Trophoblast cell (in vitro differentiated cells and primary cell): ENCODE measurements around the gene CNPY1.

Experiments
- DNase-seq, 2 donors: peaks; one replicate each; pipeline ENCODE4 v3.0.0-alpha.2; 2016
- H2AFZ ChIP-seq: 2 replicates; pipeline ENCODE4 v1.6.1; 2013; ENCODE audit warnings: low read length, moderate library complexity, mild to moderate bottlenecking; ENCODE audit not compliant: insufficient read depth, poor library complexity
- H2AK5ac ChIP-seq: 2 replicates; pipeline ENCODE4 v1.6.1; 2013; ENCODE audit warnings: mild to moderate bottlenecking, low read length
- H2BK120ac ChIP-seq: 2 replicates; pipeline ENCODE4 v1.6.1; 2013; ENCODE audit warnings: low read length, mild to moderate bottlenecking, moderate library complexity; ENCODE audit not compliant: insufficient read depth, poor library complexity
- H2BK12ac ChIP-seq: 2 replicates; pipeline ENCODE4 v1.6.1; 2013; ENCODE audit warnings: mild to moderate bottlenecking, low read length, moderate library complexity
- H2BK5ac ChIP-seq: 2 replicates; pipeline ENCODE4 v1.6.1; 2013; ENCODE audit warnings: low read length, low read depth, moderate library complexity, mild to moderate bottlenecking; ENCODE audit not compliant: poor library complexity
- H3K14ac ChIP-seq: 2 replicates; pipeline ENCODE4 v1.6.1; 2013; ENCODE audit warnings: mild to moderate bottlenecking, low read length
- H3K18ac ChIP-seq: 2 replicates; pipeline ENCODE4 v1.6.1; 2013; ENCODE audit warnings: mild to moderate bottlenecking, low read length
- H3K23ac ChIP-seq: 2 replicates; pipeline ENCODE4 v1.6.1; 2013; ENCODE audit warnings: low read length
- H3K27ac ChIP-seq: 2 replicates; pipeline ENCODE4 v1.5.1; 2013; ENCODE audit warnings: low read depth, mild to moderate bottlenecking, inconsistent platforms, low read length, moderate library complexity
- H3K27me3 ChIP-seq: 2 replicates; pipeline ENCODE4 v1.6.1; 2013; ENCODE audit warnings: inconsistent platforms, mild to moderate bottlenecking, low read length, moderate library complexity; ENCODE audit not compliant: insufficient read depth
- H3K36me3 ChIP-seq, 2 experiments: 1 replicate in 1 of 2; 2 replicates in 1 of 2; pipeline ENCODE4 v1.6.1; 2013; ENCODE audit warnings: low read length in 2 of 2, mild to moderate bottlenecking in 2 of 2, moderate library complexity in 1 of 2; ENCODE audit not compliant: insufficient read depth in 2 of 2, control insufficient read depth in 1 of 2
- H3K4ac ChIP-seq: 2 replicates; pipeline ENCODE4 v1.6.1; 2013; ENCODE audit warnings: low read depth, mild to moderate bottlenecking, low read length, moderate library complexity
- H3K4me1 ChIP-seq, 2 experiments: 1 replicate in 1 of 2; 2 replicates in 1 of 2; pipeline ENCODE4 v1.6.1; 2013; ENCODE audit warnings: low read length in 2 of 2, mild to moderate bottlenecking in 2 of 2, moderate library complexity in 1 of 2; ENCODE audit not compliant: insufficient read depth in 2 of 2, control insufficient read depth in 1 of 2
- H3K4me2 ChIP-seq: 2 replicates; pipeline ENCODE4 v1.6.1; 2013; ENCODE audit warnings: inconsistent platforms, mild to moderate bottlenecking, low read length, moderate library complexity
- H3K4me3 ChIP-seq: 2 replicates; pipeline ENCODE4 v1.5.1; 2013; ENCODE audit warnings: mild to moderate bottlenecking, low read depth, low read length, inconsistent platforms
- H3K79me1 ChIP-seq: one replicate; pipeline ENCODE4 v1.6.1; 2013; ENCODE audit warnings: low read length
- H3K79me2 ChIP-seq: 2 replicates; pipeline ENCODE4 v1.6.1; 2013; ENCODE audit warnings: low read length, mild to moderate bottlenecking; ENCODE audit not compliant: control insufficient read depth, insufficient read depth, poor library complexity
- H3K9ac ChIP-seq: 2 replicates; pipeline ENCODE4 v1.6.1; 2013; ENCODE audit warnings: mild to moderate bottlenecking, low read length
- H3K9me3 ChIP-seq: 2 replicates; pipeline ENCODE4 v1.6.1; 2013; ENCODE audit warnings: low read depth, mild to moderate bottlenecking, control low read depth, inconsistent platforms, low read length; ENCODE audit not compliant: insufficient read depth
- H4K12ac ChIP-seq: 2 replicates; pipeline ENCODE4 v1.6.1; 2013; ENCODE audit warnings: low read depth, mild to moderate bottlenecking, low read length, moderate library complexity
- H4K8ac ChIP-seq: 2 replicates; pipeline ENCODE4 v1.6.1; 2013; ENCODE audit warnings: low read depth, mild to moderate bottlenecking, low read length, moderate library complexity
- H4K91ac ChIP-seq: one replicate; pipeline ENCODE4 v1.6.1; 2013; ENCODE audit warnings: low read depth, mild to moderate bottlenecking, low read length, moderate library complexity
- WGBS: extraction: QIAGEN DNeasy Blood & Tissue Kit; methylation state at CpG from one replicate; pipeline ENCODE4 v1.1.7; 2013; ENCODE audit warnings: missing lambda C conversion rate; ENCODE audit not compliant: insufficient read length, insufficient coverage; ENCODE audit errors: extremely low coverage; 5-methylcytosine and 5-hydroxymethylcytosine counted together

Gene CNPY1

DNA sequence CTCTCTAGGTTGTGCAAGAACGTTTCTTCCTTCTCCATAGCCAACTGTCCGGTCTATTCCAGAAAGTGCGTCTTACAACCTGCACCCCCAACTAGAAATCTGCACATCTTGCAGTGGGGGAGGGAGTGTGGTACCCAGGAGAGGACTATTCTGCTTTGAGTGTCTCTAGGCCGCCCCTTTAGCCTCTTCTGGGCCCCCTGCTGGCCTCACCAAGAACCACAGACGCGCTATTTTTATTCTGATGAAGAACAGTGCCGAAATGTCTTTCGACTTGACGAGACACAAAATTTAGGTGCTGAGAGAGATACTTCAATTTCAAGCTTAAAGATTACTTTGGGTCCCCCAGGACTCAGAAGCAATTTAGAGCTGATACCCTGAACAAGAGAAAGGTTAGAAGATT lies 1.0 kb downstream of the CNPY1 start:
- H3K36me3 ChIP-seq, result no peaks in the 10 kb centered on the region
- no CpG with 5 or more reads among the region's 9 CpGs for WGBS
- H4K12ac ChIP-seq, result no peak overlapping the region
- H3K27ac ChIP-seq, result no peak overlapping the region
- no peak overlapping the region for H4K91ac ChIP-seq
- no peak overlapping the region for H3K18ac ChIP-seq
- H3K9me3 ChIP-seq, result peaks cover 9% of the 10 kb centered on the region
- no peaks in the 10 kb centered on the region for H3K79me1 ChIP-seq
- no peak overlapping the region for H2BK5ac ChIP-seq
- no peak overlapping the region for H3K4me2 ChIP-seq
- no peaks in the 10 kb centered on the region for H3K27me3 ChIP-seq
- no peak overlapping the region for H2AFZ ChIP-seq
- no peak overlapping the region for H2BK120ac ChIP-seq
- H3K9ac ChIP-seq, result no peak overlapping the region
- H4K8ac ChIP-seq, result no peak overlapping the region
- no peak overlapping the region for H3K4me3 ChIP-seq
- no peak overlapping the region for H3K14ac ChIP-seq
- H3K4me1 ChIP-seq, result no peaks in the 10 kb centered on the region
- H3K23ac ChIP-seq, result no peak overlapping the region
- no peak for DNase-seq
- H2BK12ac ChIP-seq, result no peak overlapping the region
- H2AK5ac ChIP-seq, result no peak overlapping the region
- H3K79me2 ChIP-seq, result no peaks in the 10 kb centered on the region
- H3K4ac ChIP-seq, result no peak overlapping the region

DNA sequence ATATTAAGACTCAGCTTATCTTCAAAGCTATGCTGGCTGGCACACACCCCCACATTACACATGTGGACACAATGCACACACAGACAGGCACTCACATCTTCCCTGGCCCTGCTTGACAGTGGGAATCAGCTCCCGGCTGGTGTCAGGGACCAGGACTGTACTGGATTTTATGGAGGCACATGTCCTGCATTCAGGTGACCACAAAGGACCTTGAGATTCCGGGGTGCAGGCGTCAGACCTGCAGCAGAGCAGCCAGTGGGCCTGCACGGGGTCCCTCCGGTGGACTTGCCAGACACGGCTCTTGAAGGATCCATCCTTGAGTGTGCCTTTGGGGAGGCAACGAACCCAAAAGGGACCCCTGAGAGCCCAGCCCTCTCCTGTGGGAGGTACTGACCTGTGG lies 1.9 kb downstream of the CNPY1 start:
- WGBS, result no CpG with 5 or more reads among the region's 7 CpGs
- Histone ChIP-seq H3K9me3 (peaks cover 9% of the 10 kb centered on the region), H3K14ac (no peak overlapping the region), H3K4me3 (no peak overlapping the region), H3K18ac (no peak overlapping the region), H3K4ac (no peak overlapping the region), H4K91ac (no peak overlapping the region), H4K12ac (no peak overlapping the region), H2AK5ac (no peak overlapping the region), H2BK12ac (no peak overlapping the region), H2AFZ (no peak overlapping the region), H2BK120ac (no peak overlapping the region), H3K9ac (no peak overlapping the region), H3K4me1 (no peaks in the 10 kb centered on the region), H2BK5ac (no peak overlapping the region), H3K79me2 (no peaks in the 10 kb centered on the region), H3K79me1 (no peaks in the 10 kb centered on the region), H3K4me2 (no peak overlapping the region), H4K8ac (no peak overlapping the region), H3K23ac (no peak overlapping the region), H3K36me3 (no peaks in the 10 kb centered on the region), H3K27ac (no peak overlapping the region), H3K27me3 (no peaks in the 10 kb centered on the region)
- no peak for DNase-seq

DNA sequence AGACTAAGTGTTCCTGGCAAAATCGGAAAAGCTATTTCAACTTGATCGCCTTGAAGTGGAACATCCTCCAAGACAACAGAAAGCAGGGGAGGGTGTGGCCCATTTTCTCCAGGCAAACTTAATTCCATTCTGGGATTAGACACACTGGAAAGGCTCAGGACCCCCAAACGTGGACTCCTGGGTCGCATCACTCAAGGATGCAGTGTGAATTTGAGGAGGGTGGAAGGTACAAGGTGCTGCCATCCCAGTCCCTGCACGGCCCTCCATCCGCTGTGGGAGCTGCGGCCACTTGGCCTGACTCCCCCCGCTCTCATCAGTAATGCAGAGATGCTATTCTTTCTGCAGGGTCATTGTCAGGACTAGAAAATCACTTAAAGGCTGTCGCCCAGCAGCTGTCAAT lies 2.4 kb downstream of the CNPY1 start:
- no CpG with 5 or more reads among the region's 9 CpGs for WGBS
- H3K4me3 ChIP-seq, result no peak overlapping the region
- no peaks in the 10 kb centered on the region for H3K27me3 ChIP-seq
- H2BK12ac ChIP-seq, result no peak overlapping the region
- H4K12ac ChIP-seq, result no peak overlapping the region
- H3K27ac ChIP-seq, result no peak overlapping the region
- no peak overlapping the region for H3K14ac ChIP-seq
- peaks cover 9% of the 10 kb centered on the region for H3K9me3 ChIP-seq
- no peak overlapping the region for H3K23ac ChIP-seq
- H2BK5ac ChIP-seq, result no peak overlapping the region
- H3K79me1 ChIP-seq, result no peaks in the 10 kb centered on the region
- no peaks in the 10 kb centered on the region for H3K36me3 ChIP-seq
- H3K9ac ChIP-seq, result no peak overlapping the region
- no peak overlapping the region for H3K18ac ChIP-seq
- no peak overlapping the region for H4K8ac ChIP-seq
- no peak overlapping the region for H3K4ac ChIP-seq
- DNase-seq, result no peak
- no peak overlapping the region for H3K4me2 ChIP-seq
- H2AK5ac ChIP-seq, result no peak overlapping the region
- no peak overlapping the region for H4K91ac ChIP-seq
- no peaks in the 10 kb centered on the region for H3K4me1 ChIP-seq
- no peaks in the 10 kb centered on the region for H3K79me2 ChIP-seq
- no peak overlapping the region for H2BK120ac ChIP-seq
- no peak overlapping the region for H2AFZ ChIP-seq

DNA sequence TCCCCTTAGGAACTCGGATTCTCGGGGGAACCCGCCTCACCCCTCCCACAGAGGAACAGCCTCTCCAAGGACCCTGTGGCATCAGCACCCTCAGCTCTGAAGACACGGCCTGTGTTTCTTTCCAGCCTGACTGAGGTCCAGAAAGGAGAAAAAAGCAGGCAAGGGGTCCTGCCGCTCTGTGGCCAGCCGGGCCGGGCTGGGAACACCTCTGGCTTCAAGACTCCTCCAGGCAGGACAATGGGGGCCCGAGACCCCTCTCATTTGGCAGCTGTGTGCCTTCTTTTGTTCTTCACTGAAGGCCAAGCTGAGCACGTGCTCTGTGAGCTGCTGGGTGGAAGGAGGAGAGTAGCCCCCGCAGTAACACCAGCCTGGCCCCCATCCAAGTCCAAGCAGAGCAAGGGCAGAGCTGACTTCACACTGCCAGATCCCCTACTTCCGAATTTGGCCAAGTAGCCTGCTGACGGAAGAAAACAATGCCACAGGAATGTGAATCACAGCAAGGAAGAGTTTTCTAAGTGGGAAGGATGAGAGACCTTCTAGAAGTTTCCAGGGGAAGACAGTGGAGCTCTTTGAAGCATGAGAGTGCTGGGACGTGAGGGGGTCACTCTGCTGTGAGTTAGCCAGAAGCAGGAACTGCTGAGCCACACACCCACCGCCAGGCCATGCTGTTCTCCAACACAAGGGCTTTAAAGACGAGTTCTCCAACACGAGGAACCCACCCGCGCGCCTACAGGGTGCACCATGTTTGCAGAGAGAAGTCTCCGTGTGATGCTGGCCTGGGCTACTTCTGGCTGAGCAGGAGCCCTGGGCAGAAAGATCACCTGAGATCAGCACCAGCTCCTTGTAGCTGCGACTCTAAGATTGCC lies 3.1 kb downstream of the CNPY1 start:
- no peak overlapping the region for H3K18ac ChIP-seq
- H3K27ac ChIP-seq, result no peak overlapping the region
- H3K4me3 ChIP-seq, result no peak overlapping the region
- H3K23ac ChIP-seq, result no peak overlapping the region
- no CpG with 5 or more reads among the region's 21 CpGs for WGBS
- DNase-seq, result no peak
- no peak overlapping the region for H4K8ac ChIP-seq
- H3K79me1 ChIP-seq, result no peaks in the 10 kb centered on the region
- H3K14ac ChIP-seq, result no peak overlapping the region
- H4K12ac ChIP-seq, result no peak overlapping the region
- no peak overlapping the region for H4K91ac ChIP-seq
- no peak overlapping the region for H3K9ac ChIP-seq
- no peak overlapping the region for H2AFZ ChIP-seq
- no peak overlapping the region for H2BK5ac ChIP-seq
- H3K4me2 ChIP-seq, result no peak overlapping the region
- H2AK5ac ChIP-seq, result no peak overlapping the region
- H2BK120ac ChIP-seq, result no peak overlapping the region
- H3K79me2 ChIP-seq, result no peaks in the 10 kb centered on the region
- H3K9me3 ChIP-seq, result peaks cover 6% of the 10 kb centered on the region
- H3K4me1 ChIP-seq, result no peaks in the 10 kb centered on the region
- H3K4ac ChIP-seq, result no peak overlapping the region
- H3K36me3 ChIP-seq, result no peaks in the 10 kb centered on the region
- no peaks in the 10 kb centered on the region for H3K27me3 ChIP-seq
- no peak overlapping the region for H2BK12ac ChIP-seq
